Heart left ventricle (tissue), 16 donors: ENCODE measurements around the gene OLFM3. TPM values are rescaled to one million over a fixed set of nuclear protein-coding genes. Genes with fewer than 3 reads are reported as not detected.

Experiments used
- ATAC-seq, 4 donors: fragments of 200-7000 bp; cut with Tn5 transposase; one replicate each; pipeline ENCODE4 v1.9.1; 2020 to 2022; ENCODE audit warnings: moderate library complexity in 4 of 4, mild to moderate bottlenecking in 3 of 4, moderate number of reproducible peaks in 1 of 4
- DNase-seq, 5 donors: peaks; one replicate each; pipeline ENCODE4 v3.0.0-alpha.2; 2020
- H3K27ac ChIP-seq, 12 donors: fragments of 200-600 bp; sonication (generic) in 4 of 12; one replicate each; pipeline versions ENCODE4 v1.5.0 to v1.8.0; 2016 to 2022; ENCODE audit warnings: mild to moderate bottlenecking in 2 of 12
- H3K27me3 ChIP-seq, 9 donors: fragments of 200-600 bp; sonication (generic) in 2 of 9; one replicate each; pipeline versions ENCODE4 v1.5.1 to v1.8.0; 2016 to 2022; ENCODE audit warnings: mild to moderate bottlenecking in 3 of 9
- H3K36me3 ChIP-seq, 9 donors: fragments of 200-600 bp; sonication (generic) in 2 of 9; one replicate each; pipeline versions ENCODE4 v1.5.0 to v1.8.0; 2018 to 2022; ENCODE audit warnings: mild to moderate bottlenecking in 2 of 9
- H3K4me1 ChIP-seq, 12 donors: fragments of 200-600 bp; sonication (generic) in 4 of 12; one replicate each; pipeline versions ENCODE4 v1.5.0 to v1.8.0; 2016 to 2022; ENCODE audit warnings: mild to moderate bottlenecking in 3 of 12
- H3K4me3 ChIP-seq, 12 donors: fragments of 200-600 bp; sonication (generic) in 4 of 12; one replicate each; pipeline versions ENCODE4 v1.5.0 to v1.8.0; 2017 to 2022; ENCODE audit warnings: mild to moderate bottlenecking in 9 of 12, moderate library complexity in 4 of 12
- H3K9me3 ChIP-seq, 12 donors: fragments of 200-600 bp; sonication (generic) in 4 of 12; one replicate each; pipeline versions ENCODE4 v1.5.0 to v1.8.0; 2016 to 2022; ENCODE audit warnings: mild to moderate bottlenecking in 1 of 12
- CTCF ChIP-seq, 12 donors: fragments of 200-600 bp; sonication (generic) in 4 of 12; IDR thresholded peaks; one replicate each; pipeline versions ENCODE4 v1.5.0 to v1.8.0; 2018 to 2022; ENCODE audit warnings: antibody characterized with exemption in 12 of 12, mild to moderate bottlenecking in 5 of 12
- POLR2A ChIP-seq, 2 donors: fragments of 450-650 bp; IDR thresholded peaks; one replicate each; pipeline ENCODE4 v1.6.1; 2017; ENCODE audit warnings: antibody characterized with exemption in 2 of 2, mild to moderate bottlenecking in 2 of 2, moderate library complexity in 2 of 2
- WGBS, 4 donors: extraction: QIAGEN DNeasy Blood & Tissue Kit in 2 of 4; methylation state at CpG; one replicate each; pipeline versions ENCODE4 v1.1.5 to v1.1.7; 2013 to 2018; 5-methylcytosine and 5-hydroxymethylcytosine counted together
- intact Hi-C, 10 donors: fragments of 100-400 bp; cut with DNase I; formaldehyde crosslinking; loops; one replicate each; pipeline versions ENCODE4 v1.11.1 to v1.14.2; 2022
- polyA plus RNA-seq, 2 donors: library from polyadenylated mRNA; stranded (reverse); fragments of 200-250 nt; gene quantifications; one replicate each; pipeline ENCODE4 v1.2.3, GENCODE V29; 2013
- total RNA-seq, 9 donors: library from RNA; depleted of rRNA in 2 of 9; stranded (reverse); fragments of >200 nt in 2 of 9; fragmentation: NEBNext Ultra II Directional in 3 of 9; extraction: Animal tissue kit (Norgen Biotek cat#: 25700) in 3 of 9; gene quantifications; one replicate each; pipeline versions ENCODE4 v1.1.0 to v1.2.4, GENCODE V29; 2016 to 2023
- donor health status: ischemic (EF 13 %, LVEDD 7.1; RV severe dilation, severe dysfunction).
- donor health status: healthy with polysubstance abuse.
- donor health status: DM: no; HTN: yes; CAD: no.
- donor health status: DM: no; HTN: no; CAD: no.
- donor health status: ischemic (EF 25% LVEDD 6.9; RV normal size, moderate dysfunction).
- donor health status: ischemic (EF 25% LVEDD 5.7; RV mildly dilated, moderate dysfunction).
- donor health status: healthy.
- donor health status: DM: yes; HTN: yes; CAD: no.
- donor health status: ischemic (EF 35%, LVEDD 5.7; RV mildly dilated, moderate dysfunction).
- donor health status: nonischemic (EF 11% LVEDD 7.7; RV severe dilation, severe dysfunction).
- donor health status: DM: yes; HTN: yes; CAD: no.
- donor health status: PGD.
- donor health status: ischemic (EF 29% LVEDD 5.4; RV normal size, mild dysfunction).
- donor health status: nonischemic (EF 23%, LVEDD 6.1; RV moderate dilation, normal function).

OLFM3 gene
- total and polyA plus RNA-seq, 11 donors = not detected

GRCh38 chr1:101914473-101915242 lies 82.1 kb downstream of the OLFM3 start:
- DNase-seq = no peak
- Histone ChIP-seq H3K4me1 (peaks cover 0 to 13% (median 0%) of the 10 kb centered on the region in 12 donors), H3K27me3 (no peaks in the 10 kb centered on the region), H3K36me3 (no peaks in the 10 kb centered on the region), H3K4me3 (no peak overlapping the region), H3K27ac (no peak overlapping the region), H3K9me3 (no peaks in the 10 kb centered on the region)
- no peak for TF ChIP-seq CTCF (IDR thresholded peaks at IDR 0.05)
- TF ChIP-seq POLR2A (IDR thresholded peaks at IDR 0.05) = no peak
- no peak for ATAC-seq
- intact Hi-C loops = no loop called here
- 82 to 93% (median 82%) methylated on average over 4 of the region's 4 CpGs for WGBS, 4 donors

- intact Hi-C loops = no loop called here
- Histone ChIP-seq H3K9me3 (no peaks in the 10 kb centered on the region), H3K4me3 (no peak overlapping the region), H3K27me3 (no peaks in the 10 kb centered on the region), H3K36me3 (no peaks in the 10 kb centered on the region), H3K4me1 (peaks cover 0 to 13% (median 0%) of the 10 kb centered on the region in 12 donors), H3K27ac (no peak overlapping the region)
- no peak for TF ChIP-seq POLR2A (IDR thresholded peaks at IDR 0.05)
- TF ChIP-seq CTCF (IDR thresholded peaks at IDR 0.05) = no peak
- WGBS, 4 donors = 52 to 58% (median 57%) methylated on average over 5 of the region's 5 CpGs
- peak in 2 of 5 donors; percentile 23 to 29 for DNase-seq
- ATAC-seq = peak in 2 of 4 donors; percentile 80
These were observed 84.8 kb downstream of the OLFM3 start for GRCh38 chr1:101911894-101912293.

GRCh38 chr1:101908980-101909379 lies 87.7 kb downstream of the OLFM3 start:
- no peak for ATAC-seq
- Histone ChIP-seq H3K27me3 (no peaks in the 10 kb centered on the region), H3K36me3 (no peaks in the 10 kb centered on the region), H3K4me1 (no peaks in the 10 kb centered on the region), H3K27ac (no peak overlapping the region), H3K9me3 (no peaks in the 10 kb centered on the region), H3K4me3 (no peak overlapping the region)
- no peak for DNase-seq
- TF ChIP-seq CTCF (IDR thresholded peaks at IDR 0.05) = no peak
- TF ChIP-seq POLR2A (IDR thresholded peaks at IDR 0.05) = no peak
- intact Hi-C loops = no loop called here

DNA sequence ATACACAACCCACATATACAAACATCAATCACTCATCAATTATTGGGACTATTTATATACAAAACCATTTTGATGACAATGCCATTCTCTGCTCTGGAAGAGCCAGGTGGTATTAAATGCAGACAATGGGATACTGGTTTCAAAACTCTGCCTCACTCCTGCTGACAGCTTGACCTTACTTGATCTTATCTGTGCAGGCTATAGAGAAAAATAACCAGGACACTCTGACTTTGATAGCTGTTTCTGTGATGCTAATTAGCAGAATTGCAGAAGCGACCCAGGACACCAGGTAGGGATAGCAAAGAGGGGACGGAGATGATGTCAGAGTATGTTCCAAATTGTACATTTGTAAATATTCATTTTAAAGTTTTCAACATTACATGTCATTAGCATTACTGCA lies 89.5 kb downstream of the OLFM3 start:
- Histone ChIP-seq H3K4me1 (no peaks in the 10 kb centered on the region), H3K27ac (no peak overlapping the region), H3K4me3 (no peak overlapping the region), H3K9me3 (no peaks in the 10 kb centered on the region), H3K27me3 (no peaks in the 10 kb centered on the region), H3K36me3 (no peaks in the 10 kb centered on the region)
- no peak for DNase-seq
- ATAC-seq = no peak
- TF ChIP-seq CTCF (IDR thresholded peaks at IDR 0.05) = no peak
- 26 to 50% (median 37%) methylated on average over 2 of the region's 2 CpGs for WGBS, 4 donors
- intact Hi-C loops = no loop called here
